ENCODE data around the gene TREH.

GRCh38 chr11:118615976-118616371, 63.5 kb downstream of the TREH start:
- TF ChIP-seq CTCF (IDR thresholded peaks at IDR 0.05; ENCODE audit: low read length) (no peak), EZH2 (optimal IDR thresholded peaks at IDR 0.05; ENCODE audit: low read depth, low read length) (no peak), EZH2phosphoT487 (IDR thresholded peaks at IDR 0.05; ENCODE audit: low read length) (no peak)
